Endothelial cell of umbilical vein (primary cell): ENCODE data around the gene MRPL24. TPM values are rescaled to one million over a fixed set of nuclear protein-coding genes. Genes with fewer than 3 reads are reported as not detected.

Source experiments
- BruUV-seq: library from RNA; stranded (reverse); fragments of 400-500 nt; replicated peaks from 2 replicates; lab custom pipeline; 2021; lab: Mats Ljungman, UMichigan
- CTCF ChIA-PET: fragments of 300-600, 350-600 bp; sonication (Branson Sonifier 250); formaldehyde crosslinking; loops from one replicate; lab custom pipeline; 2021; ENCODE audit warnings: antibody characterized with exemption, inconsistent platforms; lab: Charles Lee
- POLR2A ChIA-PET: fragments of 300-600, 350-600 bp; sonication (Branson Sonifier 250); formaldehyde crosslinking; loops from one replicate; lab custom pipeline; 2021; ENCODE audit warnings: antibody characterized with exemption, inconsistent platforms; lab: Charles Lee
- DNase-seq: peaks from one replicate; pipeline ENCODE4 v3.0.0-alpha.2; 2011; ENCODE audit warnings: low read depth, low spot score
- FAIRE-seq: peaks from 2 replicates; lab custom pipeline; 2011; peaks lifted over from hg19 to GRCh38; lab: Jason Lieb, UNC
- H2AFZ ChIP-seq: 2 replicates; pipeline ENCODE4 v1.6.0; 2012; ENCODE audit warnings: low read depth, low read length, control low read depth, inconsistent platforms
- H3K27ac ChIP-seq: 2 replicates; pipeline ENCODE4 v1.5.1; 2011; ENCODE audit warnings: low read depth, mild to moderate bottlenecking, control low read depth, low read length, moderate library complexity; ENCODE audit not compliant: insufficient read depth
- H3K27me3 ChIP-seq, 2 experiments: 2 replicates each; pipeline versions ENCODE4 v1.6.0 to v1.6.1; 2011; ENCODE audit warnings: low read length in 2 of 2, mixed read lengths in 1 of 2; ENCODE audit not compliant: control insufficient read depth in 2 of 2, insufficient read depth in 2 of 2
- H3K36me3 ChIP-seq, 2 experiments: 2 replicates in 1 of 2; 3 replicates in 1 of 2; pipeline ENCODE4 v1.5.1; 2011; ENCODE audit warnings: low read length in 2 of 2, mild to moderate bottlenecking in 1 of 2, moderate library complexity in 1 of 2; ENCODE audit not compliant: control insufficient read depth in 2 of 2, insufficient read depth in 2 of 2; ENCODE audit errors: extremely low read depth in 1 of 2
- H3K4me1 ChIP-seq: 3 replicates; pipeline ENCODE4 v1.5.1; 2011; ENCODE audit warnings: mild to moderate bottlenecking, low read length; ENCODE audit not compliant: control insufficient read depth, insufficient read depth; ENCODE audit errors: extremely low read depth
- H3K4me2 ChIP-seq: 2 replicates; pipeline ENCODE4 v1.6.1; 2011; ENCODE audit warnings: low read length, control low read depth, mixed read lengths; ENCODE audit not compliant: insufficient read depth
- H3K4me3 ChIP-seq, 3 experiments: fragments of 200-600 bp in 1 of 3; sonication (generic), shearing (Covaris generic) in 1 of 3; replicated peaks in 1 of 3; 2 replicates each; pipeline ENCODE4 v1.5.1; 2011 to 2016; ENCODE audit warnings: control low read depth in 3 of 3, low read length in 3 of 3, mild to moderate bottlenecking in 2 of 3, inconsistent platforms in 1 of 3, low read depth in 1 of 3, moderate library complexity in 1 of 3; ENCODE audit not compliant: insufficient read depth in 1 of 3
- H3K79me2 ChIP-seq: 2 replicates; pipeline ENCODE4 v1.6.0; 2012; ENCODE audit warnings: low read length, inconsistent platforms; ENCODE audit not compliant: control insufficient read depth, insufficient read depth
- H3K9ac ChIP-seq: replicated peaks from 2 replicates; pipeline ENCODE3; 2011; ENCODE audit warnings: low read length, control low read depth; ENCODE audit not compliant: insufficient read depth; ENCODE audit errors: extremely low read depth
- H3K9me1 ChIP-seq: replicated peaks from 3 replicates; pipeline ENCODE4 v1.6.0; 2011; ENCODE audit warnings: mild to moderate bottlenecking, low read length; ENCODE audit not compliant: control insufficient read depth, insufficient read depth; ENCODE audit errors: extremely low read depth
- H3K9me3 ChIP-seq: replicated peaks from 2 replicates; pipeline ENCODE4 v1.5.1; 2012; ENCODE audit warnings: low read length, inconsistent platforms; ENCODE audit not compliant: control insufficient read depth, insufficient read depth
- H4K20me1 ChIP-seq: replicated peaks from 2 replicates; pipeline ENCODE3; 2011; ENCODE audit warnings: mild to moderate bottlenecking, low read length; ENCODE audit not compliant: control insufficient read depth, insufficient read depth; ENCODE audit errors: extremely low read depth
- CTCF ChIP-seq, 2 donors: IDR thresholded peaks; 1 replicate in 1 of 2; 2 replicates in 1 of 2; pipeline ENCODE4 v1.5.1; 2011; ENCODE audit warnings: low read length in 2 of 2, mild to moderate bottlenecking in 2 of 2, moderate library complexity in 2 of 2, control low read depth in 1 of 2, inconsistent platforms in 1 of 2, low read depth in 1 of 2; ENCODE audit not compliant: insufficient read depth in 1 of 2; ENCODE audit errors: extremely low read depth in 1 of 2
- FOS ChIP-seq: IDR thresholded peaks from 2 replicates; pipeline ENCODE4 v1.6.1; 2011; ENCODE audit warnings: mild to moderate bottlenecking, low read length, moderate library complexity, borderline replicate concordance; ENCODE audit not compliant: insufficient read depth
- GATA2 ChIP-seq: IDR thresholded peaks from 2 replicates; pipeline ENCODE4 v1.7.0; 2011; ENCODE audit warnings: low read depth, mild to moderate bottlenecking, moderate library complexity, mixed read lengths, low read length; ENCODE audit not compliant: insufficient read length, insufficient read depth
- MAX ChIP-seq: IDR thresholded peaks from 2 replicates; pipeline ENCODE4 v1.6.1; 2011; ENCODE audit not compliant: insufficient read depth, insufficient read length
- MYC ChIP-seq: IDR thresholded peaks from one replicate; pipeline ENCODE4 v1.6.1; 2011; ENCODE audit warnings: mild to moderate bottlenecking, low read depth, low read length
- POLR2AphosphoS5 ChIP-seq: IDR thresholded peaks from 2 replicates; pipeline ENCODE4 v1.6.1; 2012; ENCODE audit warnings: low read depth, mild to moderate bottlenecking, control low read depth, low read length, moderate library complexity; ENCODE audit not compliant: insufficient read depth
- dilution Hi-C: fragments of 300-500 bp; cut with MboI; formaldehyde crosslinking; loops from one replicate; pipeline ENCODE4 v1.15.0; 2019; ENCODE audit warnings: low sequenced_read_pairs; ENCODE audit not compliant: extremely low pct_ligation_motif_present
- intact Hi-C: fragments of 100-400 bp; cut with micrococcal nuclease; formaldehyde crosslinking; loops from one replicate; pipeline ENCODE4 v1.10.0; 2022
- polyA plus RNA-seq, 4 experiments: library from polyadenylated mRNA; depleted of rRNA in 3 of 4; stranded (reverse) in 3 of 4; unstranded in 1 of 4; fragments of >200 nt; gene quantifications; 2 replicates each; pipeline versions ENCODE4 v1.2.1 to v1.2.3, GENCODE V29; 2011 to 2012; ENCODE audit warnings: missing spikeins in 1 of 4
- total RNA-seq: library from RNA; stranded (reverse); gene quantifications from 2 replicates; pipeline ENCODE4 v1.2.3, GENCODE V29; 2021

The MRPL24 gene
- total and polyA plus RNA-seq, 2 donors (not counting 3 experiments of a cell fraction or from before 2014, with no cell fraction given) = 47.9 to 77.7 TPM

GRCh38 chr1:156700736-156701531, 40.0 kb downstream of the MRPL24 start:
- H3K9me1 ChIP-seq = no peaks in the 10 kb centered on the region
- H3K27ac ChIP-seq = no peak overlapping the region
- H3K9ac ChIP-seq = no peak overlapping the region
- DNase-seq (no peak), FAIRE-seq (no peak)
- H3K4me3 ChIP-seq = no peak overlapping the region
- ChIA-PET POLR2A (no interaction called here), CTCF (interaction anchor here (1.0 to 15.5 kb wide), 7 partner anchors 10 to 190 kb away, joined by 3 to 453 read pairs (median 4); no protein-coding TSS in a partner anchor)
- H2AFZ ChIP-seq = no peak overlapping the region
- peaks cover 0 to 2% of the 10 kb centered on the region in 2 experiments for H3K27me3 ChIP-seq
- H3K9me3 ChIP-seq = no peaks in the 10 kb centered on the region
- peaks cover 12% of the 10 kb centered on the region for H3K4me1 ChIP-seq
- H3K4me2 ChIP-seq = no peak overlapping the region
- H3K79me2 ChIP-seq = no peaks in the 10 kb centered on the region
- TF ChIP-seq POLR2AphosphoS5 (no peak), MYC (no peak), FOS (no peak), CTCF (IDR thresholded peaks at IDR 0.05; ENCODE audit: extremely low read depth in 1 of 2, insufficient read depth in 1 of 2, low read depth in 1 of 2, low read length in 2 of 2) (no peak), MAX (no peak), GATA2 (no peak)
- H4K20me1 ChIP-seq = no peaks in the 10 kb centered on the region
- intact Hi-C loops = no loop called here
- dilution Hi-C loops = no loop called here
- no peaks in the 10 kb centered on the region for H3K36me3 ChIP-seq
- BruUV-seq = no TSS peak
